Right lobe of liver (tissue), 6 donors: Measurements from ENCODE around the gene USP14. TPM values are rescaled to one million over a fixed set of nuclear protein-coding genes. Genes with fewer than 3 reads are reported as not detected.

ENCODE experiments used
- ATAC-seq, 4 donors: fragments of 200-7000 bp; cut with Tn5 transposase; one replicate each; pipeline ENCODE4 v1.9.1; 2020; ENCODE audit warnings: mild to moderate bottlenecking in 4 of 4, moderate library complexity in 4 of 4
- DNase-seq, 3 donors: peaks; one replicate each; pipeline ENCODE4 v3.0.0-alpha.2; 2020
- H3K27ac ChIP-seq, 3 donors: fragments of 200-600 bp; one replicate each; pipeline ENCODE4 v1.8.0; 2022
- H3K27me3 ChIP-seq, 2 donors: fragments of 200-600 bp; one replicate each; pipeline ENCODE4 v1.8.0; 2022
- H3K36me3 ChIP-seq, 4 donors: fragments of 200-600 bp; sonication (generic) in 1 of 4; one replicate each; pipeline versions ENCODE4 v1.5.1 to v1.8.0; 2017 to 2022; ENCODE audit warnings: control low read depth in 1 of 4
- H3K4me1 ChIP-seq, 4 donors: fragments of 200-600 bp; sonication (generic) in 1 of 4; one replicate each; pipeline versions ENCODE4 v1.5.1 to v1.8.0; 2017 to 2022; ENCODE audit warnings: control low read depth in 1 of 4
- H3K4me3 ChIP-seq, 3 donors: fragments of 200-600 bp; one replicate each; pipeline ENCODE4 v1.8.0; 2022
- H3K9me3 ChIP-seq, 4 donors: fragments of 200-600 bp; sonication (generic) in 1 of 4; one replicate each; pipeline versions ENCODE4 v1.5.1 to v1.8.0; 2017 to 2022; ENCODE audit warnings: control low read depth in 1 of 4
- CTCF ChIP-seq, 4 donors: fragments of 200-600 bp in 3 of 4; fragments of 450-650 bp in 1 of 4; IDR thresholded peaks; one replicate each; pipeline versions ENCODE4 v1.5.1 to v1.8.0; 2016 to 2022; ENCODE audit warnings: antibody characterized with exemption in 4 of 4, mild to moderate bottlenecking in 2 of 4
- POLR2A ChIP-seq: fragments of 450-650 bp; IDR thresholded peaks from one replicate; pipeline ENCODE4 v1.6.1; 2017; ENCODE audit warnings: antibody characterized with exemption, mild to moderate bottlenecking
- WGBS: methylation state at CpG from one replicate; pipeline ENCODE4 v1.1.6; 2018; ENCODE audit warnings: low coverage, low lambda C conversion rate; ENCODE audit not compliant: insufficient coverage; ENCODE audit errors: missing lambda C conversion rate; 5-methylcytosine and 5-hydroxymethylcytosine counted together
- intact Hi-C, 2 donors: fragments of 100-400 bp; cut with DNase I; formaldehyde crosslinking; loops; one replicate each; pipeline versions ENCODE4 v1.11.2 to v1.14.1; 2022
- total RNA-seq, 6 experiments: library from RNA; depleted of rRNA in 2 of 6; stranded (reverse); fragments of >200 nt in 2 of 6; fragmentation: NEBNext Ultra II Directional in 3 of 6; extraction: Animal tissue kit (Norgen Biotek cat#: 25700) in 3 of 6; gene quantifications; one replicate each; pipeline versions ENCODE4 v1.1.0 to v1.2.4, GENCODE V29; 2016 to 2023
- donor health status: DM: no; HTN: yes; CAD: no.
- donor health status: DM: no; HTN: no; CAD: no.
- donor health status: DM: no; HTN: no; CAD: no.
- donor health status: DM: no; HTN: yes; CAD: no.
- donor health status: DM: no; HTN: yes; CAD: no.

Gene USP14
- total RNA-seq, 6 experiments from 2014 or later = 19.6 to 28.5 (median 24.5) TPM

GRCh38 chr18:250685-251084, 92.3 kb downstream of the USP14 start:
- ATAC-seq = no peak
- Histone ChIP-seq H3K27ac (no peak overlapping the region), H3K4me1 (no peaks in the 10 kb centered on the region), H3K9me3 (no peaks in the 10 kb centered on the region), H3K4me3 (no peak overlapping the region), H3K36me3 (peaks cover 1 to 71% (median 17%) of the 10 kb centered on the region in 4 donors), H3K27me3 (no peaks in the 10 kb centered on the region)
- DNase-seq = no peak
- intact Hi-C loops = no loop called here
- TF ChIP-seq CTCF (IDR thresholded peaks at IDR 0.05) = no peak
- TF ChIP-seq POLR2A = no peak
- 96% methylated on average over 2 of the region's 2 CpGs for WGBS

- Histone ChIP-seq H3K27me3 (no peaks in the 10 kb centered on the region), H3K4me3 (no peak overlapping the region), H3K36me3 (peaks cover 0 to 72% (median 17%) of the 10 kb centered on the region in 4 donors), H3K9me3 (no peaks in the 10 kb centered on the region), H3K4me1 (no peaks in the 10 kb centered on the region), H3K27ac (no peak overlapping the region)
- TF ChIP-seq POLR2A (no peak), CTCF (IDR thresholded peaks at IDR 0.05) (no peak)
- ATAC-seq (no peak), DNase-seq (no peak)
- intact Hi-C loops = no loop called here
- 96% methylated on average over 5 of the region's 5 CpGs for WGBS
Measured at GRCh38 chr18:251572-251971, 93.2 kb downstream of the USP14 start.

- no peak overlapping the region for H3K4me3 ChIP-seq
- TF ChIP-seq CTCF (IDR thresholded peaks at IDR 0.05) = no peak
- no peak for TF ChIP-seq POLR2A
- ATAC-seq (no peak), DNase-seq (no peak)
- H3K27ac ChIP-seq = no peak overlapping the region
- H3K27me3 ChIP-seq = no peaks in the 10 kb centered on the region
- peaks cover 0 to 71% (median 17%) of the 10 kb centered on the region in 4 donors for H3K36me3 ChIP-seq
- H3K9me3 ChIP-seq = no peaks in the 10 kb centered on the region
- WGBS = 100% methylated on average over 1 of the region's 1 CpG
- no peaks in the 10 kb centered on the region for H3K4me1 ChIP-seq
- intact Hi-C loops = no loop called here
Measured at GRCh38 chr18:253121-253520, 94.8 kb downstream of the USP14 start.

GRCh38 chr18:255171-255570, 96.8 kb downstream of the USP14 start:
- 86% methylated on average over 4 of the region's 4 CpGs for WGBS
- Histone ChIP-seq H3K4me3 (no peak overlapping the region), H3K27me3 (no peaks in the 10 kb centered on the region), H3K27ac (no peak overlapping the region), H3K9me3 (no peaks in the 10 kb centered on the region), H3K4me1 (no peaks in the 10 kb centered on the region), H3K36me3 (peaks cover 0 to 73% (median 17%) of the 10 kb centered on the region in 4 donors)
- intact Hi-C loops = no loop called here
- DNase-seq (no peak), ATAC-seq (no peak)
- TF ChIP-seq CTCF (IDR thresholded peaks at IDR 0.05) = no peak
- TF ChIP-seq POLR2A = no peak

GRCh38 chr18:260547-260946, 102.2 kb downstream of the USP14 start:
- H3K4me1 ChIP-seq = no peaks in the 10 kb centered on the region
- no peak for TF ChIP-seq CTCF (IDR thresholded peaks at IDR 0.05)
- TF ChIP-seq POLR2A = no peak
- H3K27me3 ChIP-seq = no peaks in the 10 kb centered on the region
- DNase-seq (no peak), ATAC-seq (no peak)
- 92% methylated on average over 2 of the region's 2 CpGs for WGBS
- H3K27ac ChIP-seq = no peak overlapping the region
- no peaks in the 10 kb centered on the region for H3K9me3 ChIP-seq
- intact Hi-C loops = no loop called here
- peaks cover 0 to 38% (median 4%) of the 10 kb centered on the region in 4 donors for H3K36me3 ChIP-seq
- no peak overlapping the region for H3K4me3 ChIP-seq
